Neural progenitor cell (in vitro differentiated cells): Measurements from ENCODE around the gene GRIPAP1. TPM values are rescaled to one million over a fixed set of nuclear protein-coding genes. Genes with fewer than 3 reads are reported as not detected.

Experiments used
- DNase-seq: peaks from one replicate; pipeline ENCODE4 v3.0.0-alpha.2; 2016; ENCODE audit warnings: low spot score
- H2AFZ ChIP-seq: fragments of 200-600 bp; sonication (generic); replicated peaks from 2 replicates; pipeline ENCODE4 v1.6.1; 2016; ENCODE audit warnings: antibody characterized with exemption
- H3F3A ChIP-seq: fragments of 200-600 bp; sonication (generic); 2 replicates; pipeline ENCODE4 v1.6.1; 2016; ENCODE audit warnings: antibody characterized with exemption, low read depth
- H3K27ac ChIP-seq: fragments of 200-600 bp; sonication (generic); 2 replicates; pipeline ENCODE4 v1.5.1; 2016; ENCODE audit warnings: mild to moderate bottlenecking
- H3K27me3 ChIP-seq: fragments of 200-600 bp; sonication (generic); 2 replicates; pipeline ENCODE4 v1.6.1; 2016; ENCODE audit warnings: mild to moderate bottlenecking, moderate library complexity
- H3K36me3 ChIP-seq: fragments of 200-600 bp; sonication (generic); 2 replicates; pipeline ENCODE4 v1.5.1; 2016
- H3K4me1 ChIP-seq: fragments of 200-600 bp; sonication (generic); 2 replicates; pipeline ENCODE4 v1.6.1; 2016; ENCODE audit warnings: mixed run types
- H3K4me2 ChIP-seq: fragments of 200-600 bp; sonication (generic); 2 replicates; pipeline ENCODE4 v1.6.1; 2016
- H3K4me3 ChIP-seq: fragments of 200-600 bp; sonication (generic); 2 replicates; pipeline ENCODE4 v1.5.1; 2016
- H3K79me2 ChIP-seq: fragments of 200-600 bp; sonication (generic); 2 replicates; pipeline ENCODE4 v1.6.1; 2016; ENCODE audit warnings: low read depth
- H3K9ac ChIP-seq: fragments of 200-600 bp; sonication (generic); 2 replicates; pipeline ENCODE4 v1.6.1; 2016
- H3K9me3 ChIP-seq: fragments of 200-600 bp; sonication (generic); 2 replicates; pipeline ENCODE4 v1.5.1; 2016; ENCODE audit warnings: low read depth
- H4K20me1 ChIP-seq: fragments of 200-600 bp; sonication (generic); 2 replicates; pipeline ENCODE4 v1.6.1; 2016; ENCODE audit warnings: low read depth
- H3K27ac Mint-ChIP-seq: 3 replicates; pipeline ENCODE4 v1.8.0; 2021; ENCODE audit warnings: mixed read lengths
- H3K27me3 Mint-ChIP-seq: 2 replicates; pipeline ENCODE4 v1.8.0; 2022; ENCODE audit warnings: low read depth, mild to moderate bottlenecking, inconsistent platforms, moderate library complexity, mixed read lengths; ENCODE audit not compliant: insufficient read depth
- H3K36me3 Mint-ChIP-seq: 3 replicates; pipeline ENCODE4 v1.8.0; 2021; ENCODE audit warnings: mixed read lengths
- H3K4me1 Mint-ChIP-seq: 3 replicates; pipeline ENCODE4 v1.8.0; 2021; ENCODE audit warnings: mixed read lengths
- H3K4me3 Mint-ChIP-seq: 3 replicates; pipeline ENCODE4 v1.8.0; 2021; ENCODE audit warnings: mild to moderate bottlenecking, moderate library complexity, mixed read lengths
- H3K9me3 Mint-ChIP-seq: 3 replicates; pipeline ENCODE4 v1.8.0; 2020; ENCODE audit warnings: mixed read lengths
- EZH2 ChIP-seq: fragments of 200-600 bp; sonication (generic); IDR thresholded peaks from 2 replicates; pipeline ENCODE4 v1.6.1; 2017; ENCODE audit warnings: antibody characterized with exemption, mild to moderate bottlenecking, moderate library complexity
- EZH2phosphoT487 ChIP-seq: fragments of 200-600 bp; sonication (generic); IDR thresholded peaks from 2 replicates; pipeline ENCODE4 v1.6.1; 2017; ENCODE audit warnings: antibody characterized with exemption
- total RNA-seq: library from RNA; depleted of rRNA; stranded (reverse); fragments of >200 nt; gene quantifications from 2 replicates; pipeline ENCODE4 v1.2.3, GENCODE V29; 2015; ENCODE audit warnings: low replicate concordance
- TF ChIP-seq, protein P1 (sequence below): fragments of 200-600 bp; sonication (generic); IDR thresholded peaks from 2 replicates; pipeline ENCODE4 v1.5.1; 2017; ENCODE audit warnings: antibody characterized with exemption, mild to moderate bottlenecking

Gene GRIPAP1
- total RNA-seq, 1 donor from 2014 or later = 30.1 TPM

DNA sequence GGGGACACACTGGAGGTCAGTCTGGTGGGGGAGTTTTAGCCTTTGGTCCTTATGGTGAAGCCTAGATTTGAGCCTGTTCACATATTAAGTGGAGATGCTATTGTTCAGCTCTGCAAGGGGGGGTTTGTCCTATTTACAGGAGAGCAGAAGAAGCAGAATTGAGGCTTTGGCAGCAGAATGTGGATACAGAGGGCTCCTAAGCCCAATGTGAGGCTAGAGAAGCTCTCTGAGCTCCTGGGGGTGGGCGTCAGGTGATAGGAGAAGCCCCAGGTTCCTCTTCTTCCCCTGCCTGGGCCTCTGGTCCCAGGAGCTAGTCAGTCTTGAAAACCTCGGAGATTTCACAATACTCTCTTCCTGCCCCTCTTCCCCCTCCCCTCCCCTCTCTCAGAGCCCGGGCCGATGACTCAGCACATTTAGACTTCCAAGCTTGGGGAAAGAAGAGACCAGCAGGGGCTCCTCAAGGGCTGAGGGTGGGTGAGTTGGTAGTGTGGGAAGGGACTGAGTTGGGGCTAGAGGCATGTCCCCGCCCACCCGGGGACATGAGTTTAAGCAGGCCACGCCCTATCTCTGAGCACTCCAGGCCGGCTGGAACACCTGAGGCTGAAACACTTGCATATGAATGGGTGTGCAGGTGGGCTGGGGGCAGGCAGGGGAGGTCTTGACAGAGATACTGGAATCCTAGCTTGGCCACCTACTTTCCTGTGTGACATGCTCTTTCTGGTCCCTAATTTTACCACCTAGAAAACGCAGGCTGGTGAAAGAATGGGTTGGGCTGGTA is 37.7 kb upstream of the GRIPAP1 start:
- no peak overlapping the region for H2AFZ ChIP-seq

DNA sequence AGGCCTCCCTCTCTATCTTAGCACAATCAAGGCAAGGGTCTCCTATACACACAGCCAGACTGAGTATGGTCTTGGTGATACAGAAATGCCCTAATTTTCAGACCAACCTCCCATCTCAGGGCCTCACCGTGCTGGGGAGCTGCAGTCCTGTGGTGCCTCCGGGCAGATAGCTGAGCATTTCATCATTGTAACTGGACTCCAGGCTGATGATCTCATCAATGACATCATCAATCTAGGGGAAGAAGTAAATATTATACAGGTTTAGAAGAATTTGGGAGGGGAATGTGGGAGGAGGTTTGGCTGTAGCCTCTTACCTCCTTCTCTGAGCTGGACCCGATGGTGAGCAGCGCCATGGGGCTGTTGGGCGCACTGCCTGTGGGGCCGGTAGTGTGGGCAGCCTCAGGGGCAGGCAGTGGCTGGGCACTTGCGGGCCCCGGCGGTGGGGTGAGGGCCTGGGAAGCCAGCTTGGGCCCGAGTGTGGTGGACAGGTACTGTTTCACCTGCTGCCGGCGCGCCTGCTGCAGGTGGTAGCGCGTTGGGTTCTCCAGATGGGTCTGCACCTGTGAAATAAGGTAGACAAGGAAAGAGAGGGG is 35.9 kb upstream of the GRIPAP1 start:
- Mint-ChIP-seq H3K4me3 (no peak overlapping the region), H3K27me3 (peaks cover 9% of the 10 kb centered on the region), H3K9me3 (peaks cover 25% of the 10 kb centered on the region), H3K27ac (no peak overlapping the region), H3K4me1 (peaks cover 38% of the 10 kb centered on the region), H3K36me3 (peaks cover 16% of the 10 kb centered on the region)
- no peak overlapping the region for H3K4me2 ChIP-seq
- H3K4me3 ChIP-seq = no peak overlapping the region
- no peaks in the 10 kb centered on the region for H3K9me3 ChIP-seq
- peaks cover 35% of the 10 kb centered on the region for H3K79me2 ChIP-seq
- H2AFZ ChIP-seq = no peak overlapping the region
- no peak overlapping the region for H3K27ac ChIP-seq
- peaks cover 3% of the 10 kb centered on the region for H3K4me1 ChIP-seq
- no peak for DNase-seq
- peaks cover 18% of the 10 kb centered on the region for H3F3A ChIP-seq
- no peaks in the 10 kb centered on the region for H3K36me3 ChIP-seq
- TF ChIP-seq EZH2 = no peak
- no peak for TF ChIP-seq EZH2phosphoT487
- TF ChIP-seq, protein P1, sequence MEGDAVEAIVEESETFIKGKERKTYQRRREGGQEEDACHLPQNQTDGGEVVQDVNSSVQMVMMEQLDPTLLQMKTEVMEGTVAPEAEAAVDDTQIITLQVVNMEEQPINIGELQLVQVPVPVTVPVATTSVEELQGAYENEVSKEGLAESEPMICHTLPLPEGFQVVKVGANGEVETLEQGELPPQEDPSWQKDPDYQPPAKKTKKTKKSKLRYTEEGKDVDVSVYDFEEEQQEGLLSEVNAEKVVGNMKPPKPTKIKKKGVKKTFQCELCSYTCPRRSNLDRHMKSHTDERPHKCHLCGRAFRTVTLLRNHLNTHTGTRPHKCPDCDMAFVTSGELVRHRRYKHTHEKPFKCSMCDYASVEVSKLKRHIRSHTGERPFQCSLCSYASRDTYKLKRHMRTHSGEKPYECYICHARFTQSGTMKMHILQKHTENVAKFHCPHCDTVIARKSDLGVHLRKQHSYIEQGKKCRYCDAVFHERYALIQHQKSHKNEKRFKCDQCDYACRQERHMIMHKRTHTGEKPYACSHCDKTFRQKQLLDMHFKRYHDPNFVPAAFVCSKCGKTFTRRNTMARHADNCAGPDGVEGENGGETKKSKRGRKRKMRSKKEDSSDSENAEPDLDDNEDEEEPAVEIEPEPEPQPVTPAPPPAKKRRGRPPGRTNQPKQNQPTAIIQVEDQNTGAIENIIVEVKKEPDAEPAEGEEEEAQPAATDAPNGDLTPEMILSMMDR = no peak
- H3K27me3 ChIP-seq = no peaks in the 10 kb centered on the region
- peaks cover 5% of the 10 kb centered on the region for H4K20me1 ChIP-seq
- no peak overlapping the region for H3K9ac ChIP-seq

More for the DNA sequence above, 37.7 kb upstream of the GRIPAP1 start:
- Histone ChIP-seq H3K36me3 (no peaks in the 10 kb centered on the region), H4K20me1 (peaks cover 5% of the 10 kb centered on the region), H3K4me3 (peak overlapping the region; percentile 78), H3K27ac (peak overlapping the region; percentile 10), H3F3A (peaks cover 18% of the 10 kb centered on the region), H3K4me1 (peaks cover 3% of the 10 kb centered on the region), H3K79me2 (peaks cover 35% of the 10 kb centered on the region), H3K9me3 (no peaks in the 10 kb centered on the region), H3K27me3 (no peaks in the 10 kb centered on the region), H3K9ac (no peak overlapping the region), H3K4me2 (peak overlapping the region; percentile 77)
- DNase-seq = peak; percentile 92
- peaks cover 10% of the 10 kb centered on the region for H3K36me3 Mint-ChIP-seq
- peaks cover 45% of the 10 kb centered on the region for H3K4me1 Mint-ChIP-seq
- H3K27ac Mint-ChIP-seq = peak overlapping the region; percentile 42
- peak overlapping the region; percentile 94 for H3K4me3 Mint-ChIP-seq
- peaks cover 9% of the 10 kb centered on the region for H3K27me3 Mint-ChIP-seq
- peaks cover 27% of the 10 kb centered on the region for H3K9me3 Mint-ChIP-seq
- no peak for TF ChIP-seq EZH2
- no peak for TF ChIP-seq EZH2phosphoT487
- TF ChIP-seq, protein P1 = no peak

GRCh38 chrX:49030283-49030682 is 28.2 kb upstream of the GRIPAP1 start:
- no peaks in the 10 kb centered on the region for H3K79me2 ChIP-seq
- TF ChIP-seq, protein P1 = no peak
- TF ChIP-seq EZH2phosphoT487 (no peak), EZH2 (no peak)
- no peak overlapping the region for H3K27ac ChIP-seq
- Mint-ChIP-seq H3K4me3 (no peak overlapping the region), H3K4me1 (no peaks in the 10 kb centered on the region), H3K27ac (no peak overlapping the region), H3K27me3 (peaks cover 2% of the 10 kb centered on the region), H3K36me3 (peaks cover 9% of the 10 kb centered on the region), H3K9me3 (peaks cover 9% of the 10 kb centered on the region)
- DNase-seq = no peak
- H3K27me3 ChIP-seq = no peaks in the 10 kb centered on the region
- H3K9me3 ChIP-seq = no peaks in the 10 kb centered on the region
- H3K4me2 ChIP-seq = no peak overlapping the region
- no peaks in the 10 kb centered on the region for H3K36me3 ChIP-seq
- no peak overlapping the region for H3K4me3 ChIP-seq
- H3K9ac ChIP-seq = no peak overlapping the region
- H3K4me1 ChIP-seq = no peaks in the 10 kb centered on the region
- no peaks in the 10 kb centered on the region for H4K20me1 ChIP-seq
- H2AFZ ChIP-seq = no peak overlapping the region
- no peaks in the 10 kb centered on the region for H3F3A ChIP-seq
